Astrocyte (in vitro differentiated cells and primary cell): ENCODE results near the gene KLHL30. TPM values are rescaled to one million over a fixed set of nuclear protein-coding genes. Genes with fewer than 3 reads are reported as not detected.
A peak's percentile ranks its signal among the peaks of the same experiment; 100 is the strongest.

Experiments used
- DNase-seq: peaks from one replicate; pipeline ENCODE4 v3.0.0-alpha.2; 2010; ENCODE audit warnings: low read depth
- FAIRE-seq: peaks from 2 replicates; lab custom pipeline; 2011; peaks lifted over from hg19 to GRCh38; lab: Jason Lieb, UNC
- H2AFZ ChIP-seq: 2 replicates; pipeline ENCODE4 v1.6.0; 2012; ENCODE audit warnings: low read depth, low read length, inconsistent platforms
- H3K27ac ChIP-seq: 2 replicates; pipeline ENCODE4 v1.5.1; 2011; ENCODE audit warnings: low read depth, low read length, inconsistent platforms
- H3K27me3 ChIP-seq: 2 replicates; pipeline ENCODE4 v1.6.0; 2011; ENCODE audit warnings: low read length, inconsistent platforms; ENCODE audit not compliant: insufficient read depth
- H3K36me3 ChIP-seq: 2 replicates; pipeline ENCODE4 v1.5.1; 2011; ENCODE audit warnings: low read length, inconsistent platforms; ENCODE audit not compliant: insufficient read depth
- H3K4me1 ChIP-seq: 2 replicates; pipeline ENCODE4 v1.5.1; 2011; ENCODE audit warnings: low read length, inconsistent platforms; ENCODE audit not compliant: insufficient read depth
- H3K4me2 ChIP-seq: 2 replicates; pipeline ENCODE4 v1.6.0; 2012; ENCODE audit warnings: low read length, inconsistent platforms
- H3K4me3 ChIP-seq: 2 replicates; pipeline ENCODE4 v1.5.1; 2011; ENCODE audit warnings: low read depth, mild to moderate bottlenecking, low read length, inconsistent platforms; ENCODE audit not compliant: insufficient read depth
- H3K79me2 ChIP-seq: 2 replicates; pipeline ENCODE4 v1.6.0; 2012; ENCODE audit warnings: mild to moderate bottlenecking, low read length, inconsistent platforms; ENCODE audit not compliant: insufficient read depth
- H3K9ac ChIP-seq: 2 replicates; pipeline ENCODE4 v1.6.0; 2012; ENCODE audit warnings: mild to moderate bottlenecking, low read length, inconsistent platforms
- H3K9me3 ChIP-seq: 2 replicates; pipeline ENCODE4 v1.5.1; 2012; ENCODE audit warnings: low read depth, mild to moderate bottlenecking, low read length, inconsistent platforms; ENCODE audit not compliant: insufficient read depth
- H4K20me1 ChIP-seq: 2 replicates; pipeline ENCODE4 v1.6.0; 2012; ENCODE audit warnings: low read length, inconsistent platforms; ENCODE audit not compliant: insufficient read depth
- H3K27ac Mint-ChIP-seq: one replicate; pipeline ENCODE4 v1.8.0; 2021; ENCODE audit warnings: mild to moderate bottlenecking, mixed read lengths; ENCODE audit not compliant: unreplicated experiment
- H3K27me3 Mint-ChIP-seq: one replicate; pipeline ENCODE4 v1.8.0; 2021; ENCODE audit warnings: low read depth, mixed read lengths; ENCODE audit not compliant: unreplicated experiment
- H3K36me3 Mint-ChIP-seq: one replicate; pipeline ENCODE4 v1.8.0; 2021; ENCODE audit warnings: low read depth, mixed read lengths; ENCODE audit not compliant: unreplicated experiment
- H3K4me1 Mint-ChIP-seq: one replicate; pipeline ENCODE4 v1.8.0; 2021; ENCODE audit warnings: low read depth, mixed read lengths; ENCODE audit not compliant: unreplicated experiment
- H3K4me3 Mint-ChIP-seq: one replicate; pipeline ENCODE4 v1.8.0; 2021; ENCODE audit warnings: mild to moderate bottlenecking, moderate library complexity, mixed read lengths; ENCODE audit not compliant: unreplicated experiment
- H3K9me3 Mint-ChIP-seq: one replicate; pipeline ENCODE4 v1.8.0; 2021; ENCODE audit warnings: mild to moderate bottlenecking, mixed read lengths; ENCODE audit not compliant: unreplicated experiment
- CTCF ChIP-seq: IDR thresholded peaks from 2 replicates; pipeline ENCODE4 v1.5.1; 2011; ENCODE audit warnings: low read depth, mild to moderate bottlenecking, inconsistent platforms, low read length, moderate library complexity; ENCODE audit not compliant: insufficient read depth
- EZH2 ChIP-seq: IDR thresholded peaks from 2 replicates; pipeline ENCODE4 v1.6.1; 2012; ENCODE audit warnings: mild to moderate bottlenecking, low read length, inconsistent platforms; ENCODE audit not compliant: insufficient read depth
- total RNA-seq: library from RNA; stranded (reverse); gene quantifications from 2 replicates; pipeline ENCODE4 v1.2.1, GENCODE V29; 2021

The KLHL30 gene
- total RNA-seq, 1 donor from 2014 or later: 0.59 TPM

DNA sequence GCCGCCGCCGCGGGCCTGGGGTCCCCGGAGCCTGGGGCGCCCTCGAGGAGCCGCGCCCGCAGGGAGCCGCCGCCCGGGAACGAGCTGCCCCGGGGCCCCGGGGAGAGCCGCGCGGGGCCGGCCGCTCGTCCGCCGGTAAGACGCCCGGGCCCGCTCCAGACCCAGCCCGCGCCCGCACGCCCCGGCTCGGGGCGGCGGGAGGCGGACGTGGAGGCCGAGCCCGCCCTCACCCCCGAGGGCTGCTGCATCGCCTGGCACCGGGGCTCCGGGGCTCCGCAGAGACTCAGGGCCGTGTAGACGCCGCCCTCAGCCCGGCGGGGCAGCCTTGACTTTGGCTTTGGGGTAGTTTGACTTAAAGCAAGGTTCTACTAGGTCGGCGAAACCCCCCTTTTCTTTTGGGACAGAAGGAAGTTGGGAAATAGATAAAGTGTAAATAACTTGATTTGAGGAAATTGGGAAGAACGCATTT lies 20.6 kb downstream of the KLHL30 start:
- peak overlapping the region; percentile 51 for H3K4me3 ChIP-seq
- H4K20me1 ChIP-seq: no peaks in the 10 kb centered on the region
- no peaks in the 10 kb centered on the region for H3K79me2 ChIP-seq
- H3K27me3 ChIP-seq: no peaks in the 10 kb centered on the region
- H3K27me3 Mint-ChIP-seq: peaks cover 16% of the 10 kb centered on the region
- H3K36me3 ChIP-seq: no peaks in the 10 kb centered on the region
- H3K4me1 Mint-ChIP-seq: peaks cover 1% of the 10 kb centered on the region
- no peak overlapping the region for H2AFZ ChIP-seq
- peaks cover under 1% of the 10 kb centered on the region for H3K9me3 Mint-ChIP-seq
- H3K4me3 Mint-ChIP-seq: no peak overlapping the region
- peaks cover 24% of the 10 kb centered on the region for H3K4me1 ChIP-seq
- peaks cover 1% of the 10 kb centered on the region for H3K36me3 Mint-ChIP-seq
- FAIRE-seq (no peak), DNase-seq (no peak)
- H3K4me2 ChIP-seq: peak overlapping the region; percentile 83
- TF ChIP-seq EZH2 (no peak), CTCF (no peak)
- H3K9me3 ChIP-seq: no peaks in the 10 kb centered on the region
- H3K9ac ChIP-seq: peak overlapping the region; percentile 65
- no peak overlapping the region for H3K27ac ChIP-seq
- H3K27ac Mint-ChIP-seq: peak overlapping the region; percentile 41

GRCh38 chr2:238159661-238160205 lies 21.3 kb downstream of the KLHL30 start:
- no peaks in the 10 kb centered on the region for H3K36me3 ChIP-seq
- no peaks in the 10 kb centered on the region for H3K9me3 ChIP-seq
- H3K4me1 ChIP-seq: peaks cover 24% of the 10 kb centered on the region
- no peak for TF ChIP-seq EZH2
- no peak for TF ChIP-seq CTCF
- no peak for DNase-seq
- H4K20me1 ChIP-seq: no peaks in the 10 kb centered on the region
- peaks cover 20% of the 10 kb centered on the region for H3K27me3 Mint-ChIP-seq
- H3K27ac Mint-ChIP-seq: no peak overlapping the region
- H3K4me3 ChIP-seq: peak overlapping the region; percentile 51
- H3K79me2 ChIP-seq: no peaks in the 10 kb centered on the region
- H3K27me3 ChIP-seq: no peaks in the 10 kb centered on the region
- no peaks in the 10 kb centered on the region for H3K9me3 Mint-ChIP-seq
- peaks cover under 1% of the 10 kb centered on the region for H3K36me3 Mint-ChIP-seq
- FAIRE-seq: no peak
- peak overlapping the region; percentile 83 for H3K4me2 ChIP-seq
- no peak overlapping the region for H2AFZ ChIP-seq
- H3K4me1 Mint-ChIP-seq: peaks cover 1% of the 10 kb centered on the region
- peak overlapping the region; percentile 50 for H3K4me3 Mint-ChIP-seq
- H3K9ac ChIP-seq: peak overlapping the region; percentile 65
- no peak overlapping the region for H3K27ac ChIP-seq
